Left lobe of liver (tissue), 2 donors: Measurements from ENCODE around the gene XG. TPM values are rescaled to one million over a fixed set of nuclear protein-coding genes. Genes with fewer than 3 reads are reported as not detected.
"Not testable (repeated sequence)": the region's sequence is repeated elsewhere in the genome, so short reads cannot be mapped to it uniquely, and the experiment has no call there.

Experiments used
- ATAC-seq: fragments of 200-7000 bp; cut with Tn5 transposase; one replicate; pipeline ENCODE4 v1.9.1; 2020; ENCODE audit warnings: mild to moderate bottlenecking, moderate library complexity
- DNase-seq: peaks from one replicate; pipeline ENCODE4 v3.0.0-alpha.2; 2020; ENCODE audit warnings: low spot score
- total RNA-seq: library from RNA; stranded (reverse); gene quantifications from one replicate; pipeline ENCODE4 v1.2.1, GENCODE V29; 2021
- donor health status: DM: no; HTN: no; CAD: no; lungs with moderate emphysema.
- donor health status: DM: no; HTN: yes; CAD: no.

Gene XG, protein sequence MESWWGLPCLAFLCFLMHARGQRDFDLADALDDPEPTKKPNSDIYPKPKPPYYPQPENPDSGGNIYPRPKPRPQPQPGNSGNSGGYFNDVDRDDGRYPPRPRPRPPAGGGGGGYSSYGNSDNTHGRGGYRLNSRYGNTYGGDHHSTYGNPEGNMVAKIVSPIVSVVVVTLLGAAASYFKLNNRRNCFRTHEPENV
- total RNA-seq, result not detected

DNA sequence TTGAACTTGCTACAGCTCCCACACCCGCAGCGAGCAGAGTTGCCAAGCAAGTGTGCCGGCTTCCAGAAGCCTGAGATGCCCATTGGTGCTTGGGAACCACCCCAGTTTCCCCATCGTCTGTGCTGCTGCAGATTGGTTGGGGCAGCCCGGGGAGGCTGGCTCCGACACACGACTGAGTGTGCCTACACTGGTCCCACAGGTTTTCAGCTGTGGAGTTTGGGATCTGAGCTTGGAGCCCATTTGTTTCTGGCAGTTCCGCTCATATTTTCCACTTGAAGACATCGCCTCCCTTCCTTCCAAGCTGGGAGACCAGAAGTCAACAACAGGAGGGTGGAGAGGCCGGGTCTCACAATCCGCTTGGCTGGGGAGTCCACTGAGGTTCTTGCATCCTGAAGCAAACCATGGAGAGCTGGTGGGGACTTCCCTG, at the start of gene XG:
Gene XG (plus strand): TSS at position 167 of the 427 bp plus-strand sequence. CDS start 235 bp downstream, at position 402.
- ATAC-seq, result not testable (repeated sequence)

DNA sequence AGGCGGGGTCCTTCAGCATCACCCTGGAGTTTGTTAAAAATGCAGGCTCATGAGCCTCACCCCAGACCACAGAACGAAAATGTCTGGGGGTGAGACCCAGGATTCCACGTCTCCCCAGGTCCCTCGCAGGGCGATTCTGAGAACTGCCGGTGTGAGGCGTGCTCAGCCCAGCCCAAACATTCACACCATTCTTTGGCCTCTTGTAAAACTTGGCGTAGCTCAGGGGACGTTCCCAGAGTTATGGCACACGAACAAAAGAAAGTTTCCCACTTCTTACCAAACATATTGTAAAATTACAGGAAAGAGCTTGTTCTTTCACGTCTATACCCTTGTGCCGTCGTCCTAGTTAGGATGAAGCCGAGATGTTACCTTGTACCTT, 47.9 kb upstream of the XG start:
- no peak for ATAC-seq
- no peak for DNase-seq

More for the DNA sequence above, at the start of gene XG:
- DNase-seq, result not testable (repeated sequence)

DNA sequence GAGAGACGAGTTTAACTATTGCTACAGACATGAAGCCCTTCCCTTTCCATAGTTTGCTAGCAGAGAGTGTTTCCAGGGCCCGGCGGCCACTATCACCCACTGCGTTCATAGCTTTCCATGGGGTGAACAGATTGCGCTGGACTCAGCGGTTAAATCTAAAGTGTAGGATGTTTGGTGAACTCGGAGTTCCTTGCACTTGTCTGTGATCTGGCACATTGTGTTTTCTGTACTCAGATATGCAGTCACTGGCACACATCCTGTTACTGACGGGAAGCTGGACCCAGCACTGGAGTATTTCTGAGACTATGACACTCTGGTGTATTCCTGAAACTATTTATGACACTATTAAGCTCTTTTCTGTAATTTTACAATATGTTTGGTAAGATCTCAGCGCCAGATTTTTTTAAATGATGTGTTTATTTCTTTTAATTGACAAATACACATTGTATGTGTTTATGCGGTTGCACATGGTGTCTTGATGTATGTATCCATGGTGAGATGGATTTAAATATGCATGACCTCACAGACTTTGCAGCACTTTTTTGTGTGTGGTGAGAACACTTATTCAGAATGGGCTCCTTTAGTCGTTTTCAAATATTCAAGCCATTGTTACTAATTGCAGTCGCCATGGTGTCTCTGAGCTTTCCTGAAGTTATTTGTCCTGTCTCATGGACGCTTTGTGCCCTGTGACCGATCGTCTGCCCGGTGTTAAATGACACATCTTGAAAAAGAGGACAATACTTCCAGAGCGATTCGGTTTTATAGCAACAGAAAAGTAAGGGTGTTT, 46.6 kb upstream of the XG start:
- ATAC-seq, result peak; percentile 78
- DNase-seq, result no peak

DNA sequence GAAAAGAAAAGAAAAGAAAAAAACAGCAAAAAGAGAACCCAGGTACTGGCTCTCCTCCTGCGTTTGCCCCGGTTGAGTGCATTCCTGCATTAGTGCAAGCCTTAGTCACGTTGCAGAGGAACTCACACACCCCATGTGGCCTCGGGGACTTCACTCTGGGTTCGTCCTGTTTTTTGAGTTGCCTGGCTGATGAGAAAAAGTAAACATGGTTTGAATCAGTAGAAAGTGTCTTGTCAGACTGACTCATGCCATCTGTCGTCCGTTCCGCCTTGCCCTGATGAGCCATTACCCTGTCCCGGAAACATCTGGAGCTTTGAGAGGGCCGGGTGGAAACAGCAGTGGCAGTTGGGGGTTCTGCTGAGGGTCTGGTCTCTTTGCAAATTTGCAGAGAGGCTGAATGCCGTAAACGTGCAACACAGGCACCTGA, 44.5 kb upstream of the XG start:
- ATAC-seq (peak; percentile 61), DNase-seq (peak; percentile 53)

DNA sequence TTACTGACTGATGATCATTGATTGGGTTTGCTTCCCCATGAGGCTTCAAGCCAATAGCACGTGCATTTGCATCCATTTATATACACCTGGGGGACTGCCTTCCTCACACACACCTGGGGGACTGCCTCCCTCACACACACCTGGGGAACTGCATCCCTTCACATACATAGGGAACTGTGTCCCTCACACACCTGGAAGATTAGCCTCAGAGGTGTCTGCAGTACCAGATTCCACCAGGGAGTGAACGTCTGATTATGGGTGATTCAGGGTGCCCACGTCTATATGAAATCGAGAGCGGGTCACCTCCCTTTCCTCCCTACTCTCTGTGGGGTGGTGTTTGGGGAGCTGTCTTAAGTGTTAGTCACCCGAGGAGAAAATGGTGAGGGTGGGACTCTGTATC, 43.8 kb upstream of the XG start:
- no peak for ATAC-seq
- DNase-seq, result no peak

DNA sequence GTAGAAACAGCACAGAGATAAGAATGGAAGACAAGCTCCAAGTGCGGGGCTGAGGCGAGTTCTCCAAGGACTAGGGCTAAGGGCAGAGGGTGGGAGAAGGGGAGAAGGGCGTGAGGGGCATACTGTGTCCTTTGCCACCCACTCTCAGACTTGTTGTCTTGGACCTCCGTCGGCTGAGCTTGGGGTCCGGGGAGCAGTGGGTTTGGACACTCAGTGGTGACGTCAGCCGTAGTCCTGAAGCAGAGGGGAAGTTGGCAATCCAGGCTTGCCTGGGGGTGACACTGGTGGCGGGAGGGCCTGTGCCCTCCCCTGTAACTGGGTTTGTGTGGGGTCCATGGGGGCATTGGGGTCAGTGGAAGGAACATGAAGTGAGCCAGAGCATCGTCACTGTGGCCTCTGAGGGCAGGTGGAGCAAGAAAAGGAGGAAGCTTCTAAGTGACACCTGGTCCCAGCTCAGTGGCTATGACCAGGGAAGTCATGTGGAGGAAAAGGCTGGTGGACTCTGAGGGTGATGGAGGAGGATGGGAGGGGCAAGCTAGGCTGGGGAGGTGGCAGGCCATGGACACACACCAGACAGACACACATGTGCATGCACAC, 43.1 kb upstream of the XG start:
- DNase-seq (no peak), ATAC-seq (no peak)

DNA sequence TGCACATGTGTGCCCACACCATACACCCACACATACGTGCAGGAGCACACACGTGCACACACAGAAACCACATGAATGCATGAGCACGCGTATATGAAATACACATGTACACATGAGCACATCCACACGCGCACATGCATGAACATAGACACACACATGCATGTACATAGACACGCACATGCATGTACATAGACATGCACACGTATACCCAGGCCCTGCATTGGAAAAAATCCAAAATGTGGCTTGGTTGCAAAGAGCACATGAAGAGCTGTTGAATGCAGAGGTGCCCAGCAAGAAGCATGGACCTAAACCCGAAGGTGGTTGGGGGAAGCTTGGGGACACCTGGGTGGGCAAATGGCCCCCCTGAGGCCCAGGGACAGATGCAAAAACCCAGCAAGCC, 42.3 kb upstream of the XG start:
- DNase-seq, result no peak
- ATAC-seq, result no peak

DNA sequence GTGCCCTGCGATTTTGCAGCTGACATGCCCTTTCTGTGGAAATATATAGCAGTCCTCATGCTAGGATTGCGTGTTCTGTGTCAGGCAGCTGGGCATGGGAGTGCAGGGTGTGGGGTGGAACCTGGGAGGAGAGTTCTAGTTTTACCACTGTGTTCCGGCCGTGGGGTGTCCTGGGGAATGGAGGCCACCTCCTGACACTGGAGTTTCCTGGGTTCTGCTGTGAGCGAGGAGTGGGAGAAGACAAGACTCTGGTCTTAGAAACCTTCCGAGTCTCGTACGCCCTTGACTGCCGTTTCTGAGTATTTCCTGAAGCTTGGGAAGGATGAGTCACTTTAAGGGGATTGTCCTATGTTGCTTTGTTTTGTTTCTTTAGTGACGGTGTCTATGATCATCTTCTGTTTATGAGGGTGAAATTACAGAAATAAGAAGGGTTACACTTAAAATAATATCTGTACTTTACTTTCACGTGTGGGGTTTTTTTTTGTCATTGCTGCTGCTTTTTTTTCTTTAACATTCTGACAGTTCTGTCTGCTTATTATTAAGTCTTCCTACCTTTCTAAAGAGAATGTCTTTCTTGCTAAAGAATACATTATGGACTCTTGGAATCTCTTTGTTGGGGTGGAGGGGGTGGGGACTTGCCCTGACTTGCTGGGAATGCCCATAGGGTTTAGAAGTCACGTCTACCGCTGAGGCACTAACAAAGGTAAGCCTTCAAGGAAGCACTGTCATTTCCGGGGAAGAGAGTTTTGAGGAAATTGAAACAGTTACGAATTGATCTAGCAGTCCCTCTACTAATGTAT, 41.6 kb upstream of the XG start:
- no peak for DNase-seq

DNA sequence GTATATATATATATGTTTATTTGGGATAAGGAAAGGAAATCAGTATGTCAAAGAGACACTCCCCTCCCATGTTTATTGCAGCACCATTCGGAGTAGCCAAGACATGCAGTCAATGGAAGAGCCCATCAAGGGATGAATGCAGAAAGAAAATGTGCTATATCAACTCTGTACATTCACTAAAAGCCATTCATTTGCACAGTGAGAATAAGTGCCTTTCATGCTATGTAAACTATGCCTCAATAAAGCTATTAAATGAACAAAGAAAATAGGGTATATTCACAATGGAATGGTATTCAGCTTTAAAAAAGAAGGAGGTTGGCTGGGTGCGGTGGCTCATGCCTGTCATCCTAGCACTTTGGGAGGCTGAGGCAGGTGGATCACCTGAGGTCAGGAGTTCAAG, 40.4 kb upstream of the XG start:
- DNase-seq, result no peak

More for the DNA sequence above, 41.6 kb upstream of the XG start:
- no peak for ATAC-seq

DNA sequence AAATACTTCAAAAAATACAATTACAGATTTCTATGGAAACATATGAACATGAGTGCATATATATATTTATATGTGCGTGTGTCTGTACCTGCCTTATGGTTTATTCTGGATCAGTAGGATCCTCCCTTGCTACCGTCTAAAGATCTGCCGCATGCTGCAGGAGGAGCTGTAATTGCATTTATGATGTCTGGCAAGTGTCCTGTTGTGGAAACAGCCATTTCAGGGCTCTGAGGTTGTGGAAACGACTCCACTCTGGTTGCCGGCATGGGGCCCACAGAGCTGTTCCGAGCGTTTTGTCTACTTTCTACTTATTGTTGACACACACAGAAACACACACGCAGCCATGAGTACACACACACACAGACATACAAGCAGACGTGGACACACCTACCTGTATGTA, 39.4 kb upstream of the XG start:
- ATAC-seq, result no peak
- DNase-seq, result no peak

More for the DNA sequence above, 40.4 kb upstream of the XG start:
- no peak for ATAC-seq

DNA sequence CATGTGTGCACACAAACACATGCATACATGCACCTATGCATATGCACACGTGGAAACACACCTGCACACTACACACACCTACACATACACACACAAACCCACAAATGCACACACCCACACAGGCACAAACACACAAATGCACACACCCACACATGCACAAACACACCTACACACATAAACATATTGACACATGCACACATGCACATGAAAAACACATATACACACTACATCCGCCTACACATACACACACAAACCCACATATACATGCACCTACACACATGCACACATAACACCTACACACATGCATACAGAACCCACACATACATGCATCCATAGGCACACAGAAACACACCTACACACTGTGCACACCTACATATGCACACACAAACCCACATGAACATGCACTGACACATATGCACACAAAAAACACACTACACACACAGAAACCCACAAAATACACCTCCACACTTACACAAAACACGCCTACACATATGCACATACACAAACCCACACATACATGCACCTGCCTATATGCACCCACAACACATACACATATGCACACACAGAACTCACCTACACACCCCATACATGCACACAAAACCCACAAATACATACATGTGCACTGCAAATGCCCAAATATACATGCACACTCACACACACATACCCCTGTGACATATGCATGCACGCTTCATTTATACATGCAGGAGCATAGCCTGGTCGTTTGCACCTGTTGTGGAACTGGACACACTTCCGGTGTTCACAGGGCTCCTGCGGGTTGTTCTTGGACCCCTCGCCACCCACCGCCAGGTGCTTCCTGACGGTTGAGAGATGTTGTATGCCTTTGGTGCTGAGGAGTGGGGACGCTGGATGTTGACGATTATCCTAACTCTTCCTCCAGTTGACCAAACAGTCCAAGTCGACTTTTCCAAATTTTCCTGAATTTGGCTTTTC, 38.7 kb upstream of the XG start:
- no peak for DNase-seq
- ATAC-seq, result no peak

DNA sequence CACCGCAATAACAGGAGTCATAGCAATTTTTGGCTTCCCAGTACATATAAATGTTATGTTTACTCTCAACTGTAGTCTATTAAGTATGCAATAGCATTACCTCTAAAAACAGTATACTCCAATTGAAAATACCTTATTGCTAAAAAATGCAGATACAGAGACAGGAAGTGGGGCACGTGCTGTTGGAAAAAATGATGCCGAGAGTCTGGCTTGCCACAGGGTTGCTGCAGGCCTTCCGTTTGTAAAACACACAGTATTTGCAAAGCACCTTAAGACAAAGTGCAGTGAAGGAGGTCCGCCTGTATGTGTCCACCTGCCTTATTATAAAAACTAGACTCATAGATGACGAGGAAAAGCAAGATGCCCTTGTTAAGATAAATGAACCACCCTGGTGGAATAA, 37.3 kb upstream of the XG start:
- ATAC-seq (no peak), DNase-seq (no peak)

DNA sequence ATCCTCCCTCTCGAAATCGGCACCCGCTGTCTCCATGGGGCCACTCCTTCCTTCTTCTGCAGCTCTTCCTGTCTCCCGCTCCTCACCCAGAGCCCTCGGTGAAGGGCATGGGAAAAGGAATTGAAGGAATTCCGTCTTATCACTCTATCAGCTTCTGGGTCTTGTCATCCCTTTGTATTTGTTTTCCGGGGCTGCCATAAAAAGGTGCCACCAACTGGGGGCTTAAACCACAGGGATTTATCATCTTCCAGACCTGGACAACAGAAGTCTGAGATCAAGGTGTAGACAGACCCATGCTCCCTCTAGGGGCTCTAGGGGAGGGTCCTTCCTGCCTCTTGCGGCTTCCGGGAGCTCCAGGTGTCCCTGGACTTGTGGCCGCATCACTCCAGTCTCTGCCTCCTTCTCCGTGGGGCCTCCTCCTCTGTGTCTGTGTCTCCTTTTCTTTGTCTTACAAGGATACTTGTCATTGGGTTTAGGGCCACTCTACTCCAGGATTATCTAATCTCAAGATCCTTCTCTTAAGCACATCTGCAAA, 36.7 kb upstream of the XG start:
- DNase-seq (no peak), ATAC-seq (no peak)

DNA sequence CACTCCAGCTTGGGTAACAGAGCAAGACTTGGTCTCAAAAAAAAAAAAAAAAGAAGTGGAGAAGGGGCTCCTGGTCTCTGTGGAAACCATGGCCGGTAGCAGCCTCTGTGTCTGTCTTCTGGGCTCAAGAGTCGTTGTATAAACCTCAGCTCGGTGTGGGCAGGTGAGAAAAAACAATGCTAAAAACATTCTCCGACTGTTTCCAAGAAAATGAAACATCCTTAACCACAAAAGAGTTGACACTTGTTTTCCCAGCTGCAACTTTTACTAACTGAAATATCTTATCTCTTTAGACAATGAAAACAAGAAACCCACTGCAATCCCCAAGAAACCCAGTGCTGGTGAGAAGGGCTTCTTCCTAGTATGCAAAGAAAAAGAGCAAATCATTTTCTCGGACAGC, 34.5 kb upstream of the XG start:
- DNase-seq (no peak), ATAC-seq (no peak)

DNA sequence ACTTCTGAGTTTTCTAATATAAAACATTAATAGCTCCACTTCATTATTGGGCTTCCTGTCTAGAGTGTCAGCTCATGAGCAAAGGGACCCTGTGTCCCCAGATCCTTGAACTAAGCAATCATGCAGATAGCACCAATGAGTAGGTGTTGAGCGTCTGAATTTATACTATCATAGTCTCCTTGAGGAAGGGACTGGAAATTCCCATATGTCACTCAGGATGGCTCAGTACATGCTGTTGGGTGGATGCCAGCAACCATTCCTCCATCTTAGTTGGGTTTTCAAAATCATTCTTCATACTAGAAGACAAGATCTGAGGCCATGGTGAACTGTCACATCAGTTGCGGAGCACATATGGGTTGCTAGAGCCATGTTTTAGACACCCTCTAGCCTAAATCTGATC, 33.0 kb upstream of the XG start:
- no peak for DNase-seq
- no peak for ATAC-seq

DNA sequence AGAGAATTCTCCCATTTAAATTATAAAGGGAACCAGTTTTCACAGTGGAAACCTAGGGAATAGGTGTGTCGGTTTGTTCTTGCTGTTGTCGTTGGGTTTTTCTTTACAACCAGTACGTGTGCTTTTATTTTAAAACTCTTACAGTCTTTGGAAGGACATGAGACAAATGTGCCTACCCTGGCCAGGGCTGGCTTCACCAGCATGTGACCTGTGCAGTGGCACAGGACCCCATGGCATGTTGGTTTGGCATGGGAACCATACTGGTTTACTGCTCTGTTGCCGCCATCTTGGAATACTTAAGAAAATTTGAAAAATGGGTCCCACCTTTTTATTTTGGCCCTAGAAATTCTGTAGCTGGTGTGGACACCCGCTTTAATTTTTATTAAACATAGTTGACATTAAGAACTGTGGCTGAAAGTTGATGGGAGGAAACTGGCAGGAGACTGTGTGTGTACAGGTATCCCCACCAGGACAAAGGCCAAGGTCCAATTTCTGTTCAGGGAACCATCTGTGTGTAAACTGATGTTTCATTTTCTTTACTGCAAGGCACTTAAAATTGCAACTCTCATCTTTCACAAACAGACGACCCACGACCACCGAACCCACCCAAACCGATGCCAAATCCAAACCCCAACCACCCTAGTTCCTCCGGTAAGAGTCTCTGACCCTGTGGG, 31.9 kb upstream of the XG start:
- peak; percentile 65 for DNase-seq
- peak; percentile 91 for ATAC-seq

DNA sequence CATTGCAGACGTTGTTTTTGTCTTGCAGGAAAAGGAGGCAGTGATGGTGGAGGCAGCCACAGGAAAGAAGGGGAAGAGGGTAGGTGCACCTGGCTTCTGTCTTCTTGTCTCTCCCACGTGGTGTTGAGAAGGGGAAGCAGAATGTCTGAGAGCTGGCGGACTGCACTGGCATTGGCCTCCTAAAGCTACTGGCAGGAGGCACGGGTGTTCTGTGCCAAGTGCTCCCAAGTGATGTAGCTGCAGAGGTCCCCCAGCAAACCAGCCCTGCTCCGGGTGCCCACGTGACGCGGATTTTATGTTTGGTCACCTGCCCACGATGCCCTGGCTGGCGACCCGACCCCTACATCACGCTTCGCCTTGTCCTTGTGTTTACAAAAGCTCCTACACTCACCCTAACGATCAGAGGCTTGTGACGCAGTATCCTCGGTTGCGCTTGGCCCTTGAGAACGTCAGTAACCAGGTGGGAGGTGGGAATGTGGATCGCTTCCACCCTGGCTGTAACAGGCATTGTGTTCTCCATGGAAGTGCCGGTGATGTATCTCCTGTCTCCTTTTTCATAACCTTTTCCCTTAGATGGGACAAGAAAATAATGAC, 28.5 kb upstream of the XG start:
- DNase-seq, result no peak
- no peak for ATAC-seq

DNA sequence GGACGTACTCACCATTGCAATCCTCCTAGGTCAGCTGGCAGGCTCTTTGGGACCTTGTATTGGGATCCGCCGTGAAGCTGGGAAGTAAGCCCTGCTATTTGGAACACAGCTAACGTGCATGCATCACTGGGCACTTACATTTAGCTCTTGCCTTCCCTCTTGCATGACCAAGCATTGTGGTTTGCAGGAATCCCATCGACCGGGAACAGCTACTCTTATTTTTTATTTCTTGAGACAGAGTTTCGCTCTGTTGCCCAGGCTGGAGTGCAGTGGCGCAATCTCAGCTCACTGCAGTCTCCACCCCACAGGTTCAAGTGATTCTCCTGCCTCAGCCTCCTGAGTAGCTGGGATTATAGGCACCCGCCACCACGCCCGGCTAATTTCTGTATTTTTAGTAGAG, 24.6 kb upstream of the XG start:
- ATAC-seq, DNase-seq: not testable (repeated sequence)

DNA sequence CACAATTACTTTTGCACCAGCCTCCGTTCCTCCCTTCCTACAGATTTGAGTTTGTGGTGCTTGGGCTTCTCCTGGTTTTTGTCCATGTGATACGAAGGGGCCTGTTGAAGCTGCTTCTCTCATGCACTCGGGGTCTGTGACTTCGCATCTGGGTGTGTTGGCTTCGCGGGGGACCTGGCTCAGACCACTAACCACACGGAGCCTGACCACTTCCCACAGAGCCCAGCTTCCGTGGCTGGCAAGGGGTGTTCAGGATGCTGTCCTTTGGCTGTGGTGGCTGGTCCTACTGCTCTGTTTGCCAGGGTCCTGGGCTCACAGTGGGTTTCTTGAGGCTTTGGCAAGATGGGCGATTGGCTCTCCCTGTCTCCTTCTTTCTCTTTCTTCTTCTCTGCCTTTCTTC, 19.8 kb upstream of the XG start:
- ATAC-seq, result no peak

More for the DNA sequence above, 19.8 kb upstream of the XG start:
- no peak for DNase-seq
